ENCODE results near the gene STAB2.

DNA sequence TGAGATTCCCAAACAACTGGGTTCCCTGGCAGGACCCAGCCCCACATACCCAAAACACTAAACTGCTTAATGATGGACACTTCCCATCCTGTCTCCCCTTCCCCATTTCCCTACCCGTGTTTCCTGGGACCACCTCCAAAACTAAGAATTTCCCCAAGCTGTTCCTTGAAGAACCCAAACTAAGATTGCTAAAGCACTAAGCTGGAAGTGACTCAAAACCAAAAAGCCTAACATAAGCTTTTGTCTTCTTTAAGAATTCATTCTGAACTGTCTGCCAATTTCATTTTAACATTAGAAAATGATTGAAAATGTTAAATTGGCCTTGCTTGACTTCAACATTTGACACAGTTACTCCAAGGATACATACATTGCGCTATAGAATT is 29.5 kb upstream of the STAB2 start:
- TF ChIP-seq POLR2AphosphoS5 (IDR thresholded peaks at IDR 0.05; ENCODE audit: borderline replicate concordance, low read depth, low read length) = no peak
- TF ChIP-seq FOXP2 (optimal IDR thresholded peaks at IDR 0.05; ENCODE audit: control extremely low read depth, extremely low read length, insufficient read depth) = no peak
- TF ChIP-seq EZH2 (IDR thresholded peaks at IDR 0.05) = no peak
